H9 (cell line): ENCODE results near the gene LIMS2. TPM values are rescaled to one million over a fixed set of nuclear protein-coding genes. Genes with fewer than 3 reads are reported as not detected.
A peak's percentile ranks its signal among the peaks of the same experiment; 100 is the strongest.

Experiments used
- DNase-seq: peaks from one replicate; pipeline ENCODE4 v3.0.0-alpha.2; 2017
- H2AFZ ChIP-seq: one replicate; pipeline ENCODE4 v1.6.1; 2013; ENCODE audit warnings: mild to moderate bottlenecking, low read length, control low read depth, moderate library complexity
- H2AK5ac ChIP-seq: 2 replicates; pipeline ENCODE4 v1.6.1; 2013; ENCODE audit warnings: low read length, control low read depth, mixed read lengths; ENCODE audit not compliant: insufficient read length
- H2BK120ac ChIP-seq: one replicate; pipeline ENCODE4 v1.6.1; 2013; ENCODE audit warnings: low read depth, mild to moderate bottlenecking, low read length, control low read depth, inconsistent platforms; ENCODE audit not compliant: poor library complexity, severe bottlenecking
- H2BK12ac ChIP-seq: 2 replicates; pipeline ENCODE4 v1.6.1; 2013; ENCODE audit warnings: low read length, control low read depth, mixed read lengths, low read depth; ENCODE audit not compliant: insufficient read length
- H2BK15ac ChIP-seq: 2 replicates; pipeline ENCODE4 v1.6.1; 2013; ENCODE audit warnings: low read depth, low read length, control low read depth
- H2BK20ac ChIP-seq: one replicate; pipeline ENCODE4 v1.6.1; 2013; ENCODE audit warnings: low read depth, mild to moderate bottlenecking, low read length, control low read depth, inconsistent platforms; ENCODE audit not compliant: poor library complexity, severe bottlenecking
- H2BK5ac ChIP-seq: 2 replicates; pipeline ENCODE4 v1.6.1; 2013; ENCODE audit warnings: low read length, control low read depth, mixed read lengths; ENCODE audit not compliant: insufficient read length
- H3K14ac ChIP-seq: 2 replicates; pipeline ENCODE4 v1.6.1; 2013; ENCODE audit warnings: low read length, control low read depth; ENCODE audit not compliant: insufficient read depth
- H3K18ac ChIP-seq: 2 replicates; pipeline ENCODE4 v1.6.1; 2013; ENCODE audit warnings: low read depth, mild to moderate bottlenecking, mixed read lengths, low read length, control low read depth; ENCODE audit not compliant: insufficient read length
- H3K23ac ChIP-seq: 2 replicates; pipeline ENCODE4 v1.6.1; 2013; ENCODE audit warnings: low read length, control low read depth, mixed read lengths, low read depth; ENCODE audit not compliant: insufficient read length
- H3K23me2 ChIP-seq: 2 replicates; pipeline ENCODE4 v1.6.1; 2013; ENCODE audit warnings: low read depth, mild to moderate bottlenecking, mixed read lengths, low read length, control low read depth; ENCODE audit not compliant: insufficient read length, poor library complexity, severe bottlenecking
- H3K27ac ChIP-seq: 2 replicates; pipeline ENCODE4 v1.5.1; 2013; ENCODE audit warnings: low read length, control low read depth, mixed read lengths, low read depth; ENCODE audit not compliant: insufficient read length
- H3K27me3 ChIP-seq: 2 replicates; pipeline ENCODE4 v1.6.1; 2013; ENCODE audit warnings: low read length, control low read depth, inconsistent platforms; ENCODE audit not compliant: insufficient read depth
- H3K4ac ChIP-seq: 2 replicates; pipeline ENCODE4 v1.6.1; 2013; ENCODE audit warnings: low read depth, mild to moderate bottlenecking, control low read depth, inconsistent platforms, low read length, moderate library complexity
- H3K4me1 ChIP-seq: 2 replicates; pipeline ENCODE4 v1.6.1; 2013; ENCODE audit warnings: low read length, control low read depth, inconsistent platforms; ENCODE audit not compliant: insufficient read depth
- H3K4me2 ChIP-seq: 2 replicates; pipeline ENCODE4 v1.6.1; 2013; ENCODE audit warnings: low read length, control low read depth, mixed read lengths; ENCODE audit not compliant: insufficient read length, insufficient read depth
- H3K56ac ChIP-seq: 2 replicates; pipeline ENCODE4 v1.6.1; 2013; ENCODE audit warnings: low read depth, mild to moderate bottlenecking, mixed read lengths, low read length, control low read depth; ENCODE audit not compliant: insufficient read length
- H3K79me1 ChIP-seq: 2 replicates; pipeline ENCODE4 v1.6.1; 2013; ENCODE audit warnings: low read depth, mild to moderate bottlenecking, moderate library complexity, low read length, control low read depth, inconsistent platforms; ENCODE audit not compliant: insufficient read depth, poor library complexity, severe bottlenecking
- H3K79me2 ChIP-seq: 2 replicates; pipeline ENCODE4 v1.6.1; 2013; ENCODE audit warnings: low read length, control low read depth, inconsistent platforms; ENCODE audit not compliant: insufficient read depth
- H3K9ac ChIP-seq: 2 replicates; pipeline ENCODE4 v1.6.1; 2013; ENCODE audit warnings: low read length, control low read depth, mixed read lengths; ENCODE audit not compliant: insufficient read length; ENCODE audit errors: extremely low read depth
- H3K9me3 ChIP-seq: one replicate; pipeline ENCODE4 v1.6.1; 2013; ENCODE audit warnings: low read depth, low read length, inconsistent platforms; ENCODE audit not compliant: control insufficient read depth
- H3T11ph ChIP-seq: one replicate; pipeline ENCODE4 v1.6.1; 2013; ENCODE audit warnings: mild to moderate bottlenecking, low read length, control low read depth, inconsistent platforms
- H4K20me1 ChIP-seq: one replicate; pipeline ENCODE4 v1.6.1; 2013; ENCODE audit not compliant: control insufficient read depth, insufficient read length, insufficient read depth
- H4K5ac ChIP-seq: 2 replicates; pipeline ENCODE4 v1.6.1; 2013; ENCODE audit warnings: low read depth, mild to moderate bottlenecking, mixed read lengths, low read length, control low read depth; ENCODE audit not compliant: insufficient read length
- H4K8ac ChIP-seq: replicated peaks from 2 replicates; pipeline ENCODE4 v1.6.1; 2013; ENCODE audit warnings: low read length, control low read depth, mixed read lengths, low read depth; ENCODE audit not compliant: insufficient read length
- H4K91ac ChIP-seq: 2 replicates; pipeline ENCODE4 v1.6.1; 2013; ENCODE audit warnings: low read depth, mild to moderate bottlenecking, moderate library complexity, mixed read lengths, low read length, control low read depth; ENCODE audit not compliant: insufficient read length
- H3K27ac Mint-ChIP-seq, 3 experiments: 2 replicates in 2 of 3; 3 replicates in 1 of 3; pipeline ENCODE4 v1.8.0; 2020 to 2021; ENCODE audit warnings: mixed read lengths in 3 of 3, mild to moderate bottlenecking in 1 of 3, moderate library complexity in 1 of 3
- H3K27me3 Mint-ChIP-seq: 2 replicates; pipeline ENCODE4 v1.8.0; 2021; ENCODE audit warnings: low read depth, mild to moderate bottlenecking, moderate library complexity, mixed read lengths
- H3K36me3 Mint-ChIP-seq, 3 experiments: 2 replicates in 2 of 3; 3 replicates in 1 of 3; pipeline ENCODE4 v1.8.0; 2020 to 2021; ENCODE audit warnings: low read depth in 3 of 3, mixed read lengths in 3 of 3; ENCODE audit not compliant: insufficient read depth in 1 of 3
- H3K4me1 Mint-ChIP-seq, 2 experiments: 2 replicates each; pipeline ENCODE4 v1.8.0; 2020; ENCODE audit warnings: mixed read lengths in 2 of 2
- H3K4me3 Mint-ChIP-seq, 2 experiments: 2 replicates in 1 of 2; 3 replicates in 1 of 2; pipeline ENCODE4 v1.8.0; 2020 to 2021; ENCODE audit warnings: mild to moderate bottlenecking in 2 of 2, mixed read lengths in 2 of 2, moderate library complexity in 1 of 2
- H3K9me3 Mint-ChIP-seq, 2 experiments: 2 replicates in 1 of 2; 3 replicates in 1 of 2; pipeline ENCODE4 v1.8.0; 2020; ENCODE audit warnings: mild to moderate bottlenecking in 2 of 2, mixed read lengths in 2 of 2, moderate library complexity in 1 of 2
- CTCF ChIP-seq: fragments of 200-600 bp; sonication (generic); conservative IDR thresholded peaks from 3 replicates; pipeline ENCODE4 v1.8.0; 2021; ENCODE audit warnings: antibody characterized with exemption, mild to moderate bottlenecking
- WGBS: extraction: QIAGEN DNeasy Blood & Tissue Kit; methylation state at CpG from one replicate; pipeline ENCODE4 v1.1.7; 2013; ENCODE audit warnings: missing lambda C conversion rate, low lambda C conversion rate, mixed read lengths; ENCODE audit not compliant: insufficient read length; ENCODE audit errors: extremely low coverage; 5-methylcytosine and 5-hydroxymethylcytosine counted together
- total RNA-seq: library from RNA; stranded (reverse); gene quantifications from 2 replicates; pipeline ENCODE4 v1.2.1, GENCODE V29; 2021

Gene LIMS2
- total RNA-seq, 1 experiment from 2014 or later: 5.9 TPM

- WGBS: no CpG with 5 or more reads among the region's 29 CpGs
- Histone ChIP-seq H3T11ph (no peak overlapping the region), H3K27ac (no peak overlapping the region), H4K91ac (no peak overlapping the region), H2BK120ac (no peak overlapping the region), H3K9ac (no peak overlapping the region), H3K23me2 (peaks cover 4% of the 10 kb centered on the region), H4K5ac (no peak overlapping the region), H4K20me1 (no peaks in the 10 kb centered on the region), H3K4me2 (no peak overlapping the region), H3K4me1 (no peaks in the 10 kb centered on the region), H3K14ac (no peak overlapping the region), H3K27me3 (no peaks in the 10 kb centered on the region), H2BK5ac (no peak overlapping the region), H3K79me1 (no peaks in the 10 kb centered on the region), H3K4ac (no peak overlapping the region), H3K23ac (no peak overlapping the region), H2BK12ac (no peak overlapping the region), H2AK5ac (no peak overlapping the region), H3K18ac (no peak overlapping the region), H2AFZ (no peak overlapping the region), H2BK20ac (no peak overlapping the region), H2BK15ac (no peak overlapping the region), H4K8ac (no peak overlapping the region), H3K79me2 (no peaks in the 10 kb centered on the region), H3K9me3 (no peaks in the 10 kb centered on the region), H3K56ac (no peak overlapping the region)
- Mint-ChIP-seq H3K27me3 (peaks cover 5% of the 10 kb centered on the region), H3K4me3 (no peak overlapping the region), H3K27ac (peak overlapping the region in 1 of 3 experiments; percentile 48; a peak in 2 of 7 replicates), H3K4me1 (peaks cover 16 to 28% of the 10 kb centered on the region in 2 experiments), H3K36me3 (no peaks in the 10 kb centered on the region), H3K9me3 (no peaks in the 10 kb centered on the region)
- no peak for DNase-seq
- no peak for TF ChIP-seq CTCF
Observed at GRCh38 chr2:127651381-127651809, 23.9 kb downstream of the LIMS2 start.
